ENCODE data around the gene PARN.

The PARN gene

DNA sequence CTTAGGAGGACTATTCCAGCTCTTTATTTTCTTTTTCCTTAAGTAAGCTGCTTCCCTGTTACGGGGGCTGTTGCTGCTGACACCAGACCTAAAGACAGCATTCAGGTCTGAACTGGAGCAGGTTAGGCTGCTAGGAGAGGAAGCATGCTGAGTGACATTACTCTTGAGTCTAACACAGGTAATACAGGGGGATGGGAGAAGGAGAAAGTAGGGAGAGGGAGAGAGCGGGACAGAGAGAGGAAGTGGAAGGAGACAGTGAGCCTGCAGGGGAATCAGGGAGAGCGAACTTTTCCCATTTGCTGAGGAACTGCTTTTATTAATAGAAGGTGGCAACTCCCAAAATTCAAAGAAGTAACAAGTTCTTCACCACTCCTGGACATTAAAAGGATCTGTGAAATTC, 130.9 kb downstream of the PARN start:
- H3K79me2 ChIP-seq (ENCODE audit: control insufficient read depth, insufficient read depth, low read length, unreplicated experiment): no peaks in the 10 kb centered on the region
- H3K36me3 ChIP-seq (ENCODE audit: insufficient read depth, low read length): no peaks in the 10 kb centered on the region
- H3K4me3 ChIP-seq (ENCODE audit: low read depth, low read length): no peak overlapping the region
- peaks cover 40% of the 10 kb centered on the region for H3K4me1 ChIP-seq (ENCODE audit: control insufficient read depth, insufficient read depth, low read length, unreplicated experiment)
- H3K27me3 ChIP-seq (ENCODE audit: insufficient read depth, low read length): no peaks in the 10 kb centered on the region
- H2AFZ ChIP-seq (ENCODE audit: low read length, unreplicated experiment): no peak overlapping the region
- H3K27ac ChIP-seq (ENCODE audit: low read depth, low read length): no peak overlapping the region

GRCh38 chr16:14497245-14498082, 132.6 kb downstream of the PARN start:
- Histone ChIP-seq H3K79me2 (ENCODE audit: control insufficient read depth, insufficient read depth, low read length, unreplicated experiment) (no peaks in the 10 kb centered on the region), H3K27me3 (ENCODE audit: insufficient read depth, low read length) (no peaks in the 10 kb centered on the region), H3K36me3 (ENCODE audit: insufficient read depth, low read length) (no peaks in the 10 kb centered on the region), H3K4me3 (ENCODE audit: low read depth, low read length) (no peak overlapping the region), H3K27ac (ENCODE audit: low read depth, low read length) (no peak overlapping the region), H2AFZ (ENCODE audit: low read length, unreplicated experiment) (no peak overlapping the region), H3K4me1 (ENCODE audit: control insufficient read depth, insufficient read depth, low read length, unreplicated experiment) (peaks cover 26% of the 10 kb centered on the region)

DNA sequence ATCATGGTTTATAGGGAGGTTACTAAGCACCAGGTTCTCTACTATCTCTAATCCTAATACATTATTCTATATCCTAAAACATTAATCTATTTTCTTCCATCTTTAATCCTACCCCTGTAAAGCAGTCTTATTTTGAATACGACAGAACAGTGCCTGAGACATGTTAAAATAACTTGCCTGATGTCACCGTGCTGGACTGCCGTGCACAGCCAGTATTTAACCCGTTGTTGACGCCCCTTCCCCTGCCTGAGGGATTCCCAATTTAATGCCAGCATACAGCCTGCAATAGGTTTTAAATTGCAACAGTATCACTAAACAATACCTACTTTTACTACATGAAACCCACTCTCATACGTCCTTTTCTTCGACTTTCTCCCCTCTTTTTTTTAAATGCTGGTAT, 133.3 kb downstream of the PARN start:
- peaks cover 20% of the 10 kb centered on the region for H3K4me1 ChIP-seq (ENCODE audit: control insufficient read depth, insufficient read depth, low read length, unreplicated experiment)
- H2AFZ ChIP-seq (ENCODE audit: low read length, unreplicated experiment): no peak overlapping the region
- H3K79me2 ChIP-seq (ENCODE audit: control insufficient read depth, insufficient read depth, low read length, unreplicated experiment): no peaks in the 10 kb centered on the region
- no peaks in the 10 kb centered on the region for H3K27me3 ChIP-seq (ENCODE audit: insufficient read depth, low read length)
- H3K4me3 ChIP-seq (ENCODE audit: low read depth, low read length): no peak overlapping the region
- no peak overlapping the region for H3K27ac ChIP-seq (ENCODE audit: low read depth, low read length)
- no peaks in the 10 kb centered on the region for H3K36me3 ChIP-seq (ENCODE audit: insufficient read depth, low read length)

GRCh38 chr16:14496047-14496770, 133.9 kb downstream of the PARN start:
- Histone ChIP-seq H3K79me2 (ENCODE audit: control insufficient read depth, insufficient read depth, low read length, unreplicated experiment) (no peaks in the 10 kb centered on the region), H3K4me1 (ENCODE audit: control insufficient read depth, insufficient read depth, low read length, unreplicated experiment) (peaks cover 17% of the 10 kb centered on the region), H3K4me3 (ENCODE audit: low read depth, low read length) (no peak overlapping the region), H2AFZ (ENCODE audit: low read length, unreplicated experiment) (no peak overlapping the region), H3K27me3 (ENCODE audit: insufficient read depth, low read length) (no peaks in the 10 kb centered on the region), H3K36me3 (ENCODE audit: insufficient read depth, low read length) (no peaks in the 10 kb centered on the region), H3K27ac (ENCODE audit: low read depth, low read length) (no peak overlapping the region)

GRCh38 chr16:14495213-14496046, 134.6 kb downstream of the PARN start:
- H3K27ac ChIP-seq (ENCODE audit: low read depth, low read length): no peak overlapping the region
- H3K79me2 ChIP-seq (ENCODE audit: control insufficient read depth, insufficient read depth, low read length, unreplicated experiment): no peaks in the 10 kb centered on the region
- H3K36me3 ChIP-seq (ENCODE audit: insufficient read depth, low read length): no peaks in the 10 kb centered on the region
- H3K4me3 ChIP-seq (ENCODE audit: low read depth, low read length): no peak overlapping the region
- no peaks in the 10 kb centered on the region for H3K27me3 ChIP-seq (ENCODE audit: insufficient read depth, low read length)
- H3K4me1 ChIP-seq (ENCODE audit: control insufficient read depth, insufficient read depth, low read length, unreplicated experiment): peaks cover 11% of the 10 kb centered on the region
- no peak overlapping the region for H2AFZ ChIP-seq (ENCODE audit: low read length, unreplicated experiment)

DNA sequence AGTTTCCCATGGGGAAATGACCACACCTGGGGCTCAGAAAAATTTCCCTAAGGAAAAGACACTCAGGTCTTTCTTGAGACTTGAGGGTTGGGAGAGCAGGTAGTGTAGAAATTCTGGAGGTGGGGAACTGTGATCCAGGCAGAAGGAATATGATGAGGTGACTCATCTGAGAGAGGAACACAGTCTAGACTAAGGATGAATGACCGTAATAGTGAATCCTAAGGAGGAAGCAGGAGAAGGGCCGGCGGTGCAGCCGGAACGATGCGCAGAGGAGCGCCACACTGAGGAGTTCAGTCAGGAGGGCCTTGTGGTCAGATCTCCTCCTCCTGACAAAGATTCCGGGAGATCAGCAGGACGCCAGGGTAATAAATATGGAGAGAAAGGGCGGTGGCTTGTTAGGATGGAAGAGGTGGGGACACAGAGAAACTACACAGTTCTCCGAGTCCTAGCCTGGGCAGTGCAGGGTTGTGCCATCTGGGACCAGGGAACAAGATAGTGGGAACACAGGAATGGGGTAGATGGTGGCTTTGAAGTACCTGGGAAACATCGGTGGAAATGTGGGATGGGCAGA, 135.6 kb downstream of the PARN start:
- Histone ChIP-seq H3K27ac (ENCODE audit: low read depth, low read length) (no peak overlapping the region), H2AFZ (ENCODE audit: low read length, unreplicated experiment) (no peak overlapping the region), H3K36me3 (ENCODE audit: insufficient read depth, low read length) (no peaks in the 10 kb centered on the region), H3K27me3 (ENCODE audit: insufficient read depth, low read length) (no peaks in the 10 kb centered on the region), H3K4me3 (ENCODE audit: low read depth, low read length) (no peak overlapping the region), H3K4me1 (ENCODE audit: control insufficient read depth, insufficient read depth, low read length, unreplicated experiment) (peaks cover 4% of the 10 kb centered on the region), H3K79me2 (ENCODE audit: control insufficient read depth, insufficient read depth, low read length, unreplicated experiment) (no peaks in the 10 kb centered on the region)

DNA sequence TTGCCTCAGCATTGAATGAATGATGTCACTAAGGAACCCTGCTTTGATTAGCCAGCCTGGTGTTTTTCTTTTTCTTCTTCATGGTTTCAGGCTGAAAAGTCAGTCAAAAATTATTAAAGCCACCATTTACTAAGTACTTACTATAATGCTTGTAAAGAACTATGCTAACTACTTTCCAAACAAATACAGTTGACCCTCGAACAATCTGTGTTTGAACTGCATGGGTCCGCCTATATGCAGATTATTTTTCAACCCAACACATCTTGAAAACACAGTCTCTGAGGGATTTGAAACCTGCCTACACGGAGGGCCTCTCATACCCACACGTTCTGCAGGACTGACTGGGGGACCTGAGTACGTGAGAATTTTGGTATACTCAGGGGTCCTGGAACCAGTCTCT, 136.3 kb downstream of the PARN start:
- Histone ChIP-seq H3K27me3 (ENCODE audit: insufficient read depth, low read length) (no peaks in the 10 kb centered on the region), H3K4me3 (ENCODE audit: low read depth, low read length) (no peak overlapping the region), H2AFZ (ENCODE audit: low read length, unreplicated experiment) (no peak overlapping the region), H3K4me1 (ENCODE audit: control insufficient read depth, insufficient read depth, low read length, unreplicated experiment) (peaks cover 4% of the 10 kb centered on the region), H3K36me3 (ENCODE audit: insufficient read depth, low read length) (no peaks in the 10 kb centered on the region), H3K79me2 (ENCODE audit: control insufficient read depth, insufficient read depth, low read length, unreplicated experiment) (no peaks in the 10 kb centered on the region), H3K27ac (ENCODE audit: low read depth, low read length) (no peak overlapping the region)

DNA sequence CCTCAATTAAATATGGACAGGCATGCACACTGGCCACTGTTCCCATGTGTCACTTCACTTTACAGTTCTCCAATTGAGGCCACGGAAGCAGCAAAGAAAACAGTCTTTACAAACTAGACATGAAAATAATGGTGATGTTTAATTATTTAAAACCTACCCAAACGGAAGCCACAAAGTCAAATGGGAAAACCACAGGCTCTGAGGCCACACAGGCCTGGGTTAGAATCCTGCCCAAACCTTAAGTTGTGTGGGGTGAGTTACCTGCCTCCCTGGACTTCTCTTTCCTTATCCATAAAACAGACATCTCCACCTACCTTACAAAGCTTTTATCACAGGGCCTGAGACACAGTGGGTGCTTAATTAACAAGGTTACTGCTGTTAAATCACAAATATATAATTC, 137.4 kb downstream of the PARN start:
- no peaks in the 10 kb centered on the region for H3K27me3 ChIP-seq (ENCODE audit: insufficient read depth, low read length)
- peaks cover 7% of the 10 kb centered on the region for H3K4me1 ChIP-seq (ENCODE audit: control insufficient read depth, insufficient read depth, low read length, unreplicated experiment)
- no peak overlapping the region for H2AFZ ChIP-seq (ENCODE audit: low read length, unreplicated experiment)
- no peaks in the 10 kb centered on the region for H3K36me3 ChIP-seq (ENCODE audit: insufficient read depth, low read length)
- H3K4me3 ChIP-seq (ENCODE audit: low read depth, low read length): no peak overlapping the region
- H3K27ac ChIP-seq (ENCODE audit: low read depth, low read length): no peak overlapping the region
- H3K79me2 ChIP-seq (ENCODE audit: control insufficient read depth, insufficient read depth, low read length, unreplicated experiment): no peaks in the 10 kb centered on the region

GRCh38 chr16:14491861-14492529, 138.1 kb downstream of the PARN start:
- Histone ChIP-seq H3K36me3 (ENCODE audit: insufficient read depth, low read length) (no peaks in the 10 kb centered on the region), H2AFZ (ENCODE audit: low read length, unreplicated experiment) (no peak overlapping the region), H3K4me1 (ENCODE audit: control insufficient read depth, insufficient read depth, low read length, unreplicated experiment) (peaks cover 8% of the 10 kb centered on the region), H3K27me3 (ENCODE audit: insufficient read depth, low read length) (no peaks in the 10 kb centered on the region), H3K4me3 (ENCODE audit: low read depth, low read length) (no peak overlapping the region), H3K27ac (ENCODE audit: low read depth, low read length) (no peak overlapping the region), H3K79me2 (ENCODE audit: control insufficient read depth, insufficient read depth, low read length, unreplicated experiment) (no peaks in the 10 kb centered on the region)

DNA sequence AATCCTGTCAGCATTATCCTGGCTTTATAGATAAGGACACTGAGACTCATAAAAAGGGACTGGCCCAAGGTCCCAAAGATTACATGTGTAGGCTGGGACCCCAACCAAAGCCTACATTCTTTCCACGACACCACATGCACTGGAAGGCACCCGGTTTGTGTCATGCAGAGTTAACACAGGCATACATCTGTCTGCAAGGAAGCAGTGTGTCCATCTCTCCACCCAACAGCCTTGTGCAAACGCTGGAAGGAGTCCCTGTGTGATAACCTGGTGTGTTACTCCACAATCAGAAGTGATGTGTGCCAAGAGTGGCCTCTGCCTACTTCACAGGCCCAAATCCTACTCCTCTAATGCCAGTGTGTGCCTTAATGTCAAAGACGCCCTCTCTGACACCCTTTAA, 139.8 kb downstream of the PARN start:
- Histone ChIP-seq H3K4me1 (ENCODE audit: control insufficient read depth, insufficient read depth, low read length, unreplicated experiment) (peaks cover 21% of the 10 kb centered on the region), H3K27ac (ENCODE audit: low read depth, low read length) (no peak overlapping the region), H3K27me3 (ENCODE audit: insufficient read depth, low read length) (no peaks in the 10 kb centered on the region), H3K36me3 (ENCODE audit: insufficient read depth, low read length) (no peaks in the 10 kb centered on the region), H2AFZ (ENCODE audit: low read length, unreplicated experiment) (no peak overlapping the region), H3K4me3 (ENCODE audit: low read depth, low read length) (no peak overlapping the region), H3K79me2 (ENCODE audit: control insufficient read depth, insufficient read depth, low read length, unreplicated experiment) (no peaks in the 10 kb centered on the region)
